Lower leg skin (tissue), 3 donors: ENCODE measurements around the gene GRAP.

Source experiments
- CTCF ChIP-seq, 3 donors: fragments of 450-650 bp; IDR thresholded peaks; one replicate each; pipeline ENCODE4 v1.5.1; 2016; ENCODE audit warnings: antibody characterized with exemption in 3 of 3, mild to moderate bottlenecking in 3 of 3, moderate library complexity in 2 of 3
- POLR2A ChIP-seq, 2 donors: fragments of 450-650 bp; IDR thresholded peaks; one replicate each; pipeline ENCODE4 v1.6.1; 2016 to 2017; ENCODE audit warnings: antibody characterized with exemption in 2 of 2, mild to moderate bottlenecking in 1 of 2, moderate library complexity in 1 of 2

GRCh38 chr17:18978050-18978449 is 68.7 kb downstream of the GRAP start:
- TF ChIP-seq CTCF (IDR thresholded peaks at IDR 0.05) (no peak), POLR2A (IDR thresholded peaks at IDR 0.05) (no peak)
